NCI-H1436 (cell line): Measurements from ENCODE around the gene AKAP1.
"Not testable (repeated sequence)": the region's sequence is repeated elsewhere in the genome, so short reads cannot be mapped to it uniquely, and the experiment has no call there.

ENCODE experiments used
- DNase-seq: peaks from one replicate; lab custom pipeline; 2025; lab: John Stamatoyannopoulos, UW

The AKAP1 gene

DNA sequence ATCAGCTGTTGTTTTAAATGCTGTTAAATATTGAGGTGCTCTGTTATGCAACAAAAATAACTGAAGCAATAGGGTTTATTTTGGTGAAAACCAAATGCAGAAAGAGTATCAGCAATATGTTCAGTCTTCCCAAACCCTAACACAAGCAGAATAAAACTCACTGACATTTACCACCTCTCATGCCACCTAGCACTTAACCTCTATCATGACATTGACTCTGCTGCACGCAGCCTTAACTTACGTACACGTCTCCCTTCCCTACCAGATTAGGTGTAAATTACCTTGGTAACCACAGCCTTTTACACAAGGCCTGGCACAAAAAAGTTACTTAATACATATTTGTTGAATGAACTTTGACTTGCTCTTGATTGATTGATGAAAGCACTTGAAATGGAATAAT, 9.9 kb upstream of the AKAP1 start:
- DNase-seq, result no peak

GRCh38 chr17:57075785-57076184, 9.3 kb upstream of the AKAP1 start:
- DNase-seq, result no peak

DNA sequence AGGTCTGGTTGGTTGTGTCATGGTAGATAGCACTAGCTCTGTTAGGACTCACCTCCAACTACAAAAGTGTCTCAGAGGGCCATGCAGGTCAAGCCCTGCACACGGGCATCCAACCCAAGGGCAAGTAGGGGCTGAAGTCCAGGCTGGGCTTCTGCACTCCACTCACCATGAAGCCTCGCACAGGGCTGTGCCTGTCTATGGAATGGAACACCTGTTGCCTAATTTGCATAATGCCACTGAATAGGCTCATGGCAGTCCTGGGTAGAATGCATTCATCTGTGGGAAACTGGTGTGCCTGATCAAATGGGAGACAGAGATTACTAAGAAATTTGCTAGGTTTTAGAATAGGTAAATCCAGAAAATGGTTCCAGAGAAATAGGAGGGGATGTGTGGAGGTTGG, 8.0 kb upstream of the AKAP1 start:
- DNase-seq, result no peak

GRCh38 chr17:57078274-57078673, 6.8 kb upstream of the AKAP1 start:
- DNase-seq, result no peak

DNA sequence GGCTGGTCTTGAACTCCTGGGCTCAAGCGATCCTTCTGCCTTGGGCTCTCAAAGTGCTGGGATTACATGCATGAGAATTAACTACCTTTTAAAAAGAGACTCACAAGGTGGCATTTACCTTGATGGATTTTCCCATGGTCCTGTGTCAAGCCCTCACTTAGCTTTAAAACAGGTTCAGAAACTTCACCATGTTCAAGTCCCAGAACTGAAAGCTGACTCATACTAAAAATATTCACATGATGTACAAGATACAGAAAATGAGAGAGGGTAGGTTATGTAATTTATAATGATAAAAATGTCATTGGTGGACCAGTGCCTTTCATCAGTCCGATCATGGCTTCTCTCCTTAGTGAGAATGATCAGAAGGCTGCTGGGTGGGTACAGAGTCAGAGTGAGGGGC, 4.3 kb upstream of the AKAP1 start:
- DNase-seq, result no peak

- no peak for DNase-seq
Measured at GRCh38 chr17:57082441-57082840, 2.6 kb upstream of the AKAP1 start.

DNA sequence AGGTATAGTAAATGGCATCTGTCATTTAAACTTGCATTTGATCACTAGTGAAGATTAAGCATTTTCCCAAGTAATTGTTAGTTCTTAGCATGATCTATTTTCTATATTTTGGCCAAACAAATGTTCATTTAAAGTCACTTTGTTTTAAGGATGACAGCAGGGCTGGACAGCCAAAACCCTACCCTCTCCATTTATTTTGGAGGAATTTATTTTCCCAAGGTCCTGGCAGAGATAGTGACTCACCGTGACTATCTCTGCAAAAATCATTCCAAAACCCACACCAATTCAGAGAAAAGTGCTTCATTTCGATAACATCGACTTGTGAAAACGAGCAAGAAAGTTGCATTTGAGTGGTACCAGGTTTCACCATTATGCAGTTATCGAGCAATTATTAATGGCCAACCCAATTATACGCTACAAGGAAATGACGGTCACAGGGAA, 665 bp upstream of the AKAP1 start:
- peak; percentile 77 for DNase-seq

- peak; percentile 53 for DNase-seq
Measured at GRCh38 chr17:57085448-57086068, 512 bp downstream of the AKAP1 start.

DNA sequence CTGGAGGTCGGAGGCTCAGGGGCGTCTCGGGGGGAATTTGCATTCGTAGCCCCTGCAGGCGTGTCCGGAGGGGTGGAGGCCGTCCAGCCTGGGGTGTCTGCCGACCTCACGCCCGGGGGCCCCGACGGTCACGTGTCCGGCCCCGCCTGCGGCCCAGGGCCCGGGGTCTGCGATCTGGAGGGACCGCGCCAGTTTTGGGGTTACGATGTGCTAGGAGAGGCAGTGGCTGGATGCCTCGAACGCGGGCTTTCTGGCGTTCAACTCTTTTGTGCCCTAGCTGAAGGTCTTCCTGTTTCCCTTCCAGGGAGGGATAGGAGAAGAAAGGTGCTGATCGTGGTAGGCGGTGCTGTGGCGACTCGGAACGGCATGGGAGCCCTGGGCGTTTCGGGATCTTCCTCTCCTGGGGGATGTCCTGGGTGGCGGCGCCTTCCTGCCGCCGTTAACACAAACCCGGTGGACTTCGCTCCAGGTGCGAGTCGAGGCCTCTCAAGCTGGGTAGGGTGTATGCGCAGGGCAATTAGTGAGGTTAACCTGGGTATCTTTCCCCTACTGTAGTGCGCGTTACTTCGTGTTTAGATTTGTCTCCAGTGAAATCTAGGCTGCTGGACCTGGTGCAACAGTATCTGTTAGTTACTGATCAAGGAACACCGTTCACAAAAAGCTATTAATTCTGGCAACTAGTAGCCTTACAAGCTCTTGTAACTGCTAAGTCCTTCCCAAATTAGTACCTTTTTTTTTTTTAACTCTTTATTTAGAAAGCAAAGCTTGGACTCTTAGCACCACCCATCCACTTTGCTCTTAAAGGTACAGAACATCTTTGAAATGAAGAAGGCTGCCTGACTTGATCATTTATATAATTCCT, 1.3 kb downstream of the AKAP1 start:
- no peak for DNase-seq

- DNase-seq, result no peak
Measured at GRCh38 chr17:57088298-57088697, 3.3 kb downstream of the AKAP1 start.

- no peak for DNase-seq
Measured at GRCh38 chr17:57089391-57089790, 4.3 kb downstream of the AKAP1 start.

GRCh38 chr17:57090560-57091185, 5.6 kb downstream of the AKAP1 start:
- DNase-seq, result no peak

DNA sequence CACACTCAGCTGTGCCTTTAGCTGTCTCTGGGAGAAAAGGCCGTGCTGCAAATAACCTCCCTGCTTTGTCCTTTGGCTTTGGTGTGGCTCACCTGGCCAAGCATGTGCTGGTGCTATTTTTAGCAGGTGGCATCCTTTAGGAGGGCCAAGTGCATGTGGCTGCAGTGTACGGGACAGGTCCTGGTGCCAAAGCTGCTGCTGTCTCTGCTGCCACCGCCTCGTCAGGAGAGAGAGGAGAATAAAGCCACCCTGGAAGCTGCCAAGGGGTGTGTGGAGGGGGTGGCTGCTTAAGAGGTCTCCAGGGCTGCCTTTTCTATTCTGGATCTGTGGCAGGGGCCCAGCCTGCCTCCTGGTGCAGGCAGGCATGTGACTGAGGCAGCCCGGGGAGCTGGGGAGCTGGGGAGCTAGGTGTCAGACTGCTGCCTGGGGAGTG, 6.2 kb downstream of the AKAP1 start:
- no peak for DNase-seq

- DNase-seq, result no peak
Measured at GRCh38 chr17:57092171-57092570, 7.1 kb downstream of the AKAP1 start.

GRCh38 chr17:57092779-57093178, 7.7 kb downstream of the AKAP1 start:
- DNase-seq, result no peak

DNA sequence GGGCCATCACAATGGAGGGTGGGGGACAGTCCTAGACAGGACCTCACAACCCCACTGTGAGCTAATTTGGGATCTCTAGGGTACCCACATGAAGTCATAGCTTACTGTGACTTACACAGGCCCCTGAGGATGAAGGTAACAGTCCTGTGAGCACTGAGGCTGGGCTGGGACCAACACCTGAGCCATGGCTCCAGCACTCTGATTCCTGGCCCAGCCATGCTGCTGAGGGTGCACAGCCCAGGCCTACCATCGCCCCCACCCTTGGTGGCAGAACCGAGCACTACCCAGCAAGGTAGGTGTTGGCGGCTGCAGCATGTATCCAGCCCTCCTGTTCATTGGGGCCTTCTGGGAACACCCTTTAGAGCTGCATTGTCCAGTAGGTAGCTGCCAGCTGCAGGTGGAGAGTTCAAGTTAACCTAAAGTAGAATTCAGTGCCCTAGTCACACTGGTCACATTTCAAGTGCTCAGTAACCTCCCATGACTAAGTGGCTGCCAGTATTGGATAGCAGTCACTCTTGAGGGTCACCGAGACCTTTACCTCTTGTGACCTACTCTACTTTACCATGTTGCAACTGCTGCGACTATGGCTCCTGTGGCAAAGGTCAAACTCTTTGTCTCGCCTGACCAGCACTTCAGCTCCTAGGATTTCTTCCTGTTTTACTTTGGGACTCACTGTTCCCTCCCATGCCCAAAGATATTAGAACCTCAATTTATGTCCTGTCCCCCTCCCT, 11.6 kb downstream of the AKAP1 start:
- no peak for DNase-seq

- DNase-seq, result no peak
Measured at GRCh38 chr17:57097832-57098421, 12.9 kb downstream of the AKAP1 start.

- DNase-seq, result no peak
Measured at GRCh38 chr17:57099165-57099564, 14.1 kb downstream of the AKAP1 start.

GRCh38 chr17:57102122-57102521, 17.1 kb downstream of the AKAP1 start:
- DNase-seq, result no peak

- DNase-seq, result not testable (repeated sequence)
Measured at GRCh38 chr17:57102660-57103059, 17.6 kb downstream of the AKAP1 start.

GRCh38 chr17:57104461-57105175, 19.6 kb downstream of the AKAP1 start:
- DNase-seq, result no peak
